Measurements from ENCODE around the gene TNFRSF1B.

The TNFRSF1B gene

DNA sequence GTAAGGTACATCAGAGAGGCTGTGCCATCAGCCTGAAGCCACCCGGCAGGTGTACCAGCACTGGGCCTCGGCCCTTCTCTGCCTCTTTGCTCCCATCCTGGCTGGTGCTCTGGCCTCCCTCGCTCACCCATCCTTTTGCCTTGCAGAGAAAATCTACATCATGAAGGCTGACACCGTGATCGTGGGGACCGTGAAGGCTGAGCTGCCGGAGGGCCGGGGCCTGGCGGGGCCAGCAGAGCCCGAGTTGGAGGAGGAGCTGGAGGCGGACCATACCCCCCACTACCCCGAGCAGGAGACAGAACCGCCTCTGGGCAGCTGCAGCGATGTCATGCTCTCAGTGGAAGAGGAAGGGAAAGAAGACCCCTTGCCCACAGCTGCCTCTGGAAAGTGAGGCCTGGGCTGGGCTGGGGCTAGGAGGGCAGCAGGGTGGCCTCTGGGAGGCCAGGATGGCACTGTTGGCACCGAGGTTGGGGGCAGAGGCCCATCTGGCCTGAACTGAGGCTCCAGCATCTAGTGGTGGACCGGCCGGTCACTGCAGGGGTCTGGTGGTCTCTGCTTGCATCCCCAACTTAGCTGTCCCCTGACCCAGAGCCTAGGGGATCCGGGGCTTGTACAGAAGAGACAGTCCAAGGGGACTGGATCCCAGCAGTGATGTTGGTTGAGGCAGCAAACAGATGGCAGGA lies 24.5 kb upstream of the TNFRSF1B start:
- no peak for DNase-seq

GRCh38 chr1:12142891-12143630 lies 23.7 kb upstream of the TNFRSF1B start:
- peak in 1 of 2 experiments; percentile 12 for DNase-seq

DNA sequence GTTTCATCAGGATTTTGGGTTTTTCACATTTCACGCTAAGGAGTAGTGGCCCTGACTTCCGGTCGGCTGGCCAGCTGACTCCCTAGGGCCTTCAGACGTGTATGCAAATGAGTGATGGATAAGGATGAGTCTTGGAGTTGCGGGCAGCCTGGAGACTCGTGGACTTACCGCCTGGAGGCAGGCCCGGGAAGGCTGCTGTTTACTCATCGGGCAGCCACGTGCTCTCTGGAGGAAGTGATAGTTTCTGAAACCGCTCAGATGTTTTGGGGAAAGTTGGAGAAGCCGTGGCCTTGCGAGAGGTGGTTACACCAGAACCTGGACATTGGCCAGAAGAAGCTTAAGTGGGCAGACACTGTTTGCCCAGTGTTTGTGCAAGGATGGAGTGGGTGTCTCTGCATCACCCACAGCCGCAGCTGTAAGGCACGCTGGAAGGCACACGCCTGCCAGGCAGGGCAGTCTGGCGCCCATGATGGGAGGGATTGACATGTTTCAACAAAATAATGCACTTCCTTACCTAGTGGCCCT lies 23.1 kb upstream of the TNFRSF1B start:
- peak in 1 of 2 experiments; percentile 58 for DNase-seq

GRCh38 chr1:12144236-12144635 lies 22.6 kb upstream of the TNFRSF1B start:
- no peak for DNase-seq

DNA sequence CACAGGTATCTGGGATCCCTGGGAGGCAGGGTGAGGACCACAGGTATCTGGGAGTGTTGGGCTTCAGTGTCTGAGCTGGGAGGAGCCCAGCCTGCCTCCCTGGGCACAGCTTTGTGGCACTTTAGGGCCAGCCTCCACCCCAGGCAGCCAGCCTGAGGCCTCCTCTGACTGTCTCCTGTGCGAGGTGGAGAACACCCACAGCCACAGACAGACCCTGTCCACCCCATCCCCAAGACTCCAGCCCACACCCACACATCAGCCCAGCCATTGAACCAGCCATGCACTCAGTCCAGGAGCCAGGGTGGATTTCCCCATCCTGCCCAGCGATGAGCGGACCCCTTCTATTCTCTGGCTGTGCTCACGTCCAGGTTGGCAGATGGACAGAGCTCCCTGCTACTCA lies 21.8 kb upstream of the TNFRSF1B start:
- DNase-seq = no peak

GRCh38 chr1:12145616-12146342 lies 21.0 kb upstream of the TNFRSF1B start:
- DNase-seq = no peak

- no peak for DNase-seq
Observed at GRCh38 chr1:12146343-12147112, 20.3 kb upstream of the TNFRSF1B start.

DNA sequence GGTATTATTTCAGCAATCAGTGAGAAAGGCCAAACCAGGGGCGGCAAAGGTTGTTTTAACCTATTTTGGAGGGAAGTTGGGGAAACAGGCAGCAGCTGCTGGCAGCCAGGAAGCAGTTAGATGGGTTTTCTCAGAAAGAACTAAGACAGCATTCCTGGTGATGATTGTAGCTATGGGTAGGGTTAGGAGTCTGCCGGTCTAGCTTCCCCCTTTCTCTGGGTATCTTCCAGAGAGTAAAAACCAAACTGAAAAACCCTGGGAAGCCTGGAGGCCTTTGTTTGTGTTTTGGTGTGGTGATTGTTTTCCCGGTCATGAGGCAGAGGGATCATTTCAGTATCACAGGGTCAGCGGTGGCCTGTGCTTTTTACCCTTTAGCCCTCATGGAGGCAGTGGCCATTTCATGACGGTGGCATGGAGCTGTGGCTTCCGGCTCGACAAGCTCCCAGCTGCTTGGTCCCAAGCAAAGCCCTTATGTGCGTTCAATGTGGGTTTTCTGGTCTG lies 19.5 kb upstream of the TNFRSF1B start:
- DNase-seq = no peak

DNA sequence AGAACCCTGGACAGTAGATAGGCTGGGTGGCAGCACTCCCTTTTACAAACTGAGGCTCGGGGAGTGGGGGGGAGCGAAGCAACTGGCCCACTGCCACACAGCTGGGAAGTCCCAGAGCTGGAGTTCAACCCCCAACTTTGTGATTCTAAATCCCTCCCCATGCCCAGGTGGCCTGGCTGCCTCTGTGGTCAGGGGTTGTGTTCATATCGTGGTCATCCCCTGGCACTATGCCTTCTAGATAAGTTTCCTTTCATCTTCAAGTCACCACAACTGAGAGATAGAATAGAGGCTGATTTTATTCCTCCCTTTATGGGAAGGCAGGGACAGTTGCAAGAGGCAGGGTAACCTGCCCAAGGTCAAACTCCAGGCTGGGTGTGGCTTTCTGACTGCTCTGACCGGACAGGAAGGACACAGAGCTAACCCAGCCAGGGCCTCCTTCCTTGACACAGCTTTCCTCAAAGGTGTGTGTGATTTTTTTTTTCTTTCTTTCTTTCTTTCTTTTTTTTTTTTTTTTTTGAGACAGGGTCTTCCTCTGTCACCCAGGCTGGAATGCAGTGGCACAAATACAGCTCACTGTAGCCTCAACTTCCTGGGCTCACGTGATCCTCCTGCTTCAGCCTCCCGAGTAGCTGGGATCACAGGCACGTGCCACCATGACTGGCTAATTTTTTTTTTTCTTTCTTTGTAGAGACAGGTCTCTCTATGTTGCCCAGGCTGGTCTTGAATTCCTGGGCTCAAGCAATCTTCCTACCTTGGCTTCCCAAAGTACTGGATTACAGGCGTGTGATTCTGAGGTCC lies 18.4 kb upstream of the TNFRSF1B start:
- DNase-seq = no peak

DNA sequence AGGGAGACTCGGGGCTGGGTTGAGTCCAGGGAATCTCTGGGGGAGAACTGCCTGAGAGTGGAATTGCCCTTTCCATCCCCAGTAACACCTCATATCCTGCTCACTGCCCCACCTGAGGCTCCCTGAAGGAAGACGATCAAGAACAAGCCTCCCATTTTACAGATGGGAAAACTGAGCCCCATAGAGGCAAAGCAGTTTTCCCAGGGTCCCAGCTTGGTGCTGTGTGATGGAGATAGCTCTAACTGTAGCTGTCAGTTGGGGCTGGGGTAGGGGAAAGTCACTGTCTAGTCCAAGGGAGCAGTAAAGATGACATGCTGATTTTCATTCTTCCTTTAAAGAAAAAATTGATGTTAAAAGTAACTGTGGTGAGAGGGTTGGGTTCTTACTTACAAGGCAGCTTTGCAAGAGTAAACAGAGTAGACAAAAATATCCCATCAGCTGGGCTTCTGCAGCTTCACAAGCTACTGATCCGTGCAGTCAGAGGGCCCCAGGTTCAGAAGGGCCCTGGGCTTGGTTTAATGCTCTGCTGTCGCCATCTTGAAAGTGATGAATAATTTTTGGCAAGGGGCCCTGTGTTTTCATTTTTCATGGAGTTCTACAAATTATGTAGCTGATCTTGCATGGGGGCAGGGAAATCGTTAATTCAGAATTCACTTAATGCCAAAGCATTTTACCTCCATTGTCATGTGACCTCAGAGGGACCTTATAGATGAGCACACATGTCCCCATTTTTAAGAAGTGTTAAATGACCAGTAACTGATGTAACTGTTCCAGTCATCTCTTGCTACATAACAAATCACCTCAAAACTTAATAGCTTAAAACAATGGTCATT lies 17.6 kb upstream of the TNFRSF1B start:
- DNase-seq = no peak

- DNase-seq = no peak
Observed at GRCh38 chr1:12149791-12150175, 17.0 kb upstream of the TNFRSF1B start.

GRCh38 chr1:12150456-12151200 lies 16.2 kb upstream of the TNFRSF1B start:
- no peak for DNase-seq

DNA sequence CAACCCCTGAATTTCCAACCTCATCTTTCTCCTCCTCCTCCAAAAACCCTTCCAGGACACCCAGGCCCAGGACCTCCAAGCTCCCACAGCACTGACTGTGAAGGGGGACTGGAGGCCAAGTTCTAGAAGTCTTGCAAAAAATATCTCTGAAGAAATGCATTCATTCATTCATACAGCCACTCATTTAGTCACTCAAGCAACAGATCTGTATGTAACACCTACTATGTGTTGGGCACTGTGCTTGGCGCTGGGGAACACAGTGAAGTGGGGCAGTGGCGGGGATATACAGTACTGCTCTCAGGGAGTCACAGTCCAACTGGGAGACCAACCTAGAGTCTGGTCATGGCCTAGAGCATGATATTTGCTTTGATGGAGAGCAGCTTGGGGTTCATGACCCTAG lies 15.3 kb upstream of the TNFRSF1B start:
- no peak for DNase-seq

DNA sequence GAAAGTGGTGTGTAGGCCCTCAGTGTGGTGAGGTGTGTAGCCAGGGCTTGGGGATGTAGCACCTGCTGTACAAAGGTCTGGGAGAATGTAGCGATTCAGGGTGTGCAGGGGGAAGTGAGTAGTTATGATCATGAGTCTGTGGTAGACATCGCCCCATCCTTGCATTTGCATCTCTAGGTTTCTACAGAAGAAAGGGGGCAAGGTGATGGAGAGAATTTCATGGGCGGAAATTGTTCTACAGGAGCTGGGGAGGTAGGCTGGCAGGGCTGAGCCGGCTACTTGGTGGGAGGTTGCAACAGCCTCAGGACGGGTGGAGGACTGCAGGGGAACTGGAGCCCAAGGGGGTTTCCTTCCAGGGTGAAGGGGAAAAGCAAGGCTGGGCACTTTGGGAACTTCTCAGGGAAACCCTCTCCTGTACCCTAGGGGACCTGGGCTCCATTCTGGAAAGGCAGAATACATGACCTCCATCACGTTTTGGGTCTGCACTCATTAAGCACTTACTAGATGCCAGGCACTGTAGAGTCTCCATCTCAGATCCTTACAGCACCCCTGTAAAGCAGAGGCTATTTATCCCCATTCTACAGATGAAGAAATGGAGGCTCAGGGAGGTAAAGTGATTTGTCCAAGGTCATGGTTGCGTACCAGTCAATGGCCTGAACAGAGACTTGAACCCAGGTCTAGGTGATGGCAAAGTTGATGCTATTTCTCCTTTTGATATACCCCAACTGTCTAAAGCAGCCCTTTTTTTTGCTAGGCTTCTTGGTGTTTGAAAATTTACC lies 14.5 kb upstream of the TNFRSF1B start:
- DNase-seq = no peak

DNA sequence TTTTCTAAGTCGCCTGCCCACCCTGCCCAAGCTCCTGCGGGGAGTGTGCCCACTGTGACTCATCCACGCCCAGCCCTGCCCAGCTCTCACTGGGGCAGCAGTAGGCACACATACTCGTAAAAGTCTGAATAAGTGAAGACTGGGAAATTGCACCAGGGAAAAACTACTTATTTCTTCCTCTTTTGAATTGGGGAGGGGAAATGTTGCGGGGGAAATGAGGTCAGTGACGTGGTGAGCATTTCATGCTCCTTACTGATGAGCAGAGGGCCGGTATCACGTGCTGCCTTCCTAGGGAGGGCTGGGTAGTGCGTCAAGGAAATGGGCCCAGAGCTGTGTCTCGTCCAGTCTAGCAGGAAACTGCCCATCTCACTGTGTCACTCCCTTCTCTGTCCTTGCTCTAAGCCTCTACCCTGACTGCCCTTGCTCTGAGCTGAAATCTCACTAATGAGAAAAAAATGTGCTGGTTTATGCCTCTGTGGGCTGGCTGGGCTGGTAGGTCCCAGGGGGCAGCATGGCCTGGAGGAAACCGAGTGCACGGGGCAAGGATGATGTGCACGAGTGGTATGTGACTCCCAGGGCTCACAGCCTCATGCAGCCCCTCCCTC lies 13.5 kb upstream of the TNFRSF1B start:
- DNase-seq = peak in 1 of 2 experiments; percentile 38

- DNase-seq = no peak
Observed at GRCh38 chr1:12155328-12155727, 11.5 kb upstream of the TNFRSF1B start.

DNA sequence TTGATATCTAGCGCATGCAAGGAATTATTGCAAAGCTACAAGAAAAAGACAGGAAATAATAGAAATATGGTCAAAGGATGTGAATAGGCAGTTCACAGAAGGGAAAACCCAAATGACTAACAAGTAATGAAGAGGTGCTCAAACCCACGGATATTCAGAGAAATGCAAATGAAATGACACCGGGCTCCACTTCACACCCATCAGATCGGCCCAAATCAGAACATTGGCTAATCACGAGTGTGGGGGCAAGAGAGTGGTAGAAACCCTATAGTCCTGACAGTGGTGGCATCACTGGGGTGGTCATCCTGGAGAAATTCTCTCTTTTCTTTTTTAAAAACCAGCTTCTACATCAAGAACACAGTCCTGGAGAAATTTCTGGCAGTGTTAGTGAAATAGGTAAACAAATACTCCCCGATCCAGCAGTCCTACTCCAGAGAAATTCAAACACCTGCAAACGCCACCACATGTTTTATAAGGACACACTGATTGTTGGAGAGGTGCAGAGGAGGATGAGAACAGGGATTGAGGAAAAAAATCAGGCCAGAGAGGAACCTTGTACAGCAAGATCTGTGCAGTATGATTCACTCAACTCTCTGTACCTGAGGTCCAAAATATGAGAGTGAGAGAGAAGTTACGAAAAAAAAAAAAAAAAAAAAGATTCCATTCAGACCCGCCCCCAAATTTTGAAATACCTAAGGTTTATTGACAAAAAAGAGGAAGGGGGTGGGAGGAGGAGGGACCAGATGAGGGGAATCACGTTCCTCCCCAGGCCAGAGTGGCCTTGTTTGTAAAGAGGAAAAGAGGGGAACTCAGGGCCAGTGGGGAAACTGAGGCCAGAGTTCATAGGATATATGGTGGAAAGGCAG lies 9.2 kb upstream of the TNFRSF1B start:
- peak in 1 of 2 experiments; percentile 59 for DNase-seq
